Ovary (tissue), 9 donors: ENCODE results near the gene ABL2. TPM values are rescaled to one million over a fixed set of nuclear protein-coding genes. Genes with fewer than 3 reads are reported as not detected.
"Not testable (repeated sequence)": the region's sequence is repeated elsewhere in the genome, so short reads cannot be mapped to it uniquely, and the experiment has no call there.

Experiments used
- DNase-seq, 5 donors: peaks; one replicate each; pipeline ENCODE4 v3.0.0-alpha.2; 2019 to 2020
- H3K27ac ChIP-seq, 2 donors: fragments of 200-600 bp; one replicate each; pipeline versions ENCODE4 v1.5.1 to v1.8.0; 2019 to 2022
- H3K27me3 ChIP-seq: fragments of 200-600 bp; one replicate; pipeline ENCODE4 v1.8.0; 2022
- H3K36me3 ChIP-seq: fragments of 200-600 bp; sonication (generic); one replicate; pipeline ENCODE4 v1.5.1; 2019
- H3K4me1 ChIP-seq: one replicate; pipeline ENCODE4 v1.8.1; 2013; ENCODE audit warnings: mild to moderate bottlenecking, moderate library complexity; ENCODE audit not compliant: insufficient read depth
- H3K4me3 ChIP-seq: fragments of 200-600 bp; sonication (generic); one replicate; pipeline ENCODE4 v1.5.1; 2017
- H3K9me3 ChIP-seq, 2 donors: fragments of 200-600 bp in 1 of 2; sonication (generic) in 1 of 2; one replicate each; pipeline versions ENCODE4 v1.5.1 to v1.8.1; 2013 to 2019; ENCODE audit warnings: mild to moderate bottlenecking in 1 of 2, moderate library complexity in 1 of 2
- EP300 ChIP-seq: sonication (generic); formaldehyde crosslinking; IDR thresholded peaks from one replicate; pipeline ENCODE4 v1.6.1; 2017; ENCODE audit warnings: antibody characterized with exemption
- POLR2A ChIP-seq: fragments of 450-650 bp; IDR thresholded peaks from one replicate; pipeline ENCODE4 v1.6.1; 2017; ENCODE audit warnings: antibody characterized with exemption, mild to moderate bottlenecking, moderate library complexity
- WGBS, 3 donors: extraction: QIAGEN DNeasy Blood & Tissue Kit in 1 of 3; methylation state at CpG; one replicate each; pipeline versions ENCODE4 v1.1.5 to v1.1.7; 2013 to 2017; 5-methylcytosine and 5-hydroxymethylcytosine counted together
- intact Hi-C, 4 donors: fragments of 100-400 bp; cut with DNase I; formaldehyde crosslinking; loops; one replicate each; pipeline versions ENCODE4 v1.11.0 to v1.15.1; 2022 to 2023
- polyA plus RNA-seq, 2 donors: library from polyadenylated mRNA; stranded (reverse); fragments of 200-250 nt in 1 of 2; fragments of 350-450 nt in 1 of 2; fragmentation: Illumina TruSeq in 1 of 2; extraction: RNeasy Lipid Tissue Mini Kit (QIAGEN cat#74804) in 1 of 2; gene quantifications; one replicate each; pipeline ENCODE4 v1.2.3, GENCODE V29; 2013 to 2014
- total RNA-seq, 7 donors: library from RNA; depleted of rRNA in 2 of 7; stranded (reverse); fragments of >200 nt in 2 of 7; fragmentation: NEBNext Ultra II Directional in 3 of 7; extraction: Animal tissue kit (Norgen Biotek cat#: 25700) in 3 of 7; gene quantifications; one replicate each; pipeline versions ENCODE4 v1.1.0 to v1.2.4, GENCODE V29; 2016 to 2023
- TF ChIP-seq, protein P1 (sequence below), 3 donors: fragments of 450-650 bp in 2 of 3; fragments of 200-600 bp in 1 of 3; IDR thresholded peaks; one replicate each; pipeline versions ENCODE4 v1.5.1 to v1.8.0; 2016 to 2022; ENCODE audit warnings: antibody characterized with exemption in 3 of 3, mild to moderate bottlenecking in 1 of 3
- donor health status: DM: no; HTN: no; CAD: no; lungs with moderate emphysema.
- donor health status: DM: no; HTN: no; CAD: no.
- donor health status: Bipolar disorder and iron deficiency.
- donor health status: DM: yes; HTN: yes; CAD: no.
- donor health status: DM: no; HTN: no; CAD: no.
- donor health status: DM: yes; HTN: yes; CAD: no.

Gene ABL2
- total and polyA plus RNA-seq, 9 donors, result 4.1 to 22.7 (median 14.6) TPM

DNA sequence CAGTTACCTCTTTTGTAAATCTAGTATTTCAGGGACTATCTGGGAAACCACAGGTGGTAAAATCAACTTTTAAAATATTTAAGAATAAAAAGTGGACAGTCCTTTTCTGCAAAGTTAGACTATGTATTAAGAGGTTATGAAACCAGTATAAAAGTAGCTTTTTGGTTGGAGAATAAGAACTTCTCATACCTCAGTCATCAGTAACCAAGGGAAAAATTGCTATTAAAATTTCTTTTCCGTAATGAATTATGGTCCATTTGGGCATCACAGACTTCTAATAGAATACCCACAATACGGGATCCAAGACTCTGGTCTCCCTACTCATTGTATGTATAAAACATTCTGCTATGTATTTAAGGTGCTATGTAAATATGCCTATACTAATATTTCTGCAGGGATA, 51.9 kb downstream of the ABL2 start:
- Histone ChIP-seq H3K27me3 (no peaks in the 10 kb centered on the region), H3K36me3 (no peaks in the 10 kb centered on the region), H3K27ac (no peak overlapping the region), H3K4me1 (peaks cover 5% of the 10 kb centered on the region), H3K4me3 (no peak overlapping the region), H3K9me3 (no peaks in the 10 kb centered on the region)
- no peak for DNase-seq
- TF ChIP-seq EP300 (no peak), POLR2A (no peak)
- TF ChIP-seq, protein P1, sequence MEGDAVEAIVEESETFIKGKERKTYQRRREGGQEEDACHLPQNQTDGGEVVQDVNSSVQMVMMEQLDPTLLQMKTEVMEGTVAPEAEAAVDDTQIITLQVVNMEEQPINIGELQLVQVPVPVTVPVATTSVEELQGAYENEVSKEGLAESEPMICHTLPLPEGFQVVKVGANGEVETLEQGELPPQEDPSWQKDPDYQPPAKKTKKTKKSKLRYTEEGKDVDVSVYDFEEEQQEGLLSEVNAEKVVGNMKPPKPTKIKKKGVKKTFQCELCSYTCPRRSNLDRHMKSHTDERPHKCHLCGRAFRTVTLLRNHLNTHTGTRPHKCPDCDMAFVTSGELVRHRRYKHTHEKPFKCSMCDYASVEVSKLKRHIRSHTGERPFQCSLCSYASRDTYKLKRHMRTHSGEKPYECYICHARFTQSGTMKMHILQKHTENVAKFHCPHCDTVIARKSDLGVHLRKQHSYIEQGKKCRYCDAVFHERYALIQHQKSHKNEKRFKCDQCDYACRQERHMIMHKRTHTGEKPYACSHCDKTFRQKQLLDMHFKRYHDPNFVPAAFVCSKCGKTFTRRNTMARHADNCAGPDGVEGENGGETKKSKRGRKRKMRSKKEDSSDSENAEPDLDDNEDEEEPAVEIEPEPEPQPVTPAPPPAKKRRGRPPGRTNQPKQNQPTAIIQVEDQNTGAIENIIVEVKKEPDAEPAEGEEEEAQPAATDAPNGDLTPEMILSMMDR (IDR thresholded peaks at IDR 0.05), result no peak
- 89 to 93% (median 92%) methylated on average over 2 of the region's 2 CpGs for WGBS, 3 donors
- intact Hi-C loops, result no loop called here

DNA sequence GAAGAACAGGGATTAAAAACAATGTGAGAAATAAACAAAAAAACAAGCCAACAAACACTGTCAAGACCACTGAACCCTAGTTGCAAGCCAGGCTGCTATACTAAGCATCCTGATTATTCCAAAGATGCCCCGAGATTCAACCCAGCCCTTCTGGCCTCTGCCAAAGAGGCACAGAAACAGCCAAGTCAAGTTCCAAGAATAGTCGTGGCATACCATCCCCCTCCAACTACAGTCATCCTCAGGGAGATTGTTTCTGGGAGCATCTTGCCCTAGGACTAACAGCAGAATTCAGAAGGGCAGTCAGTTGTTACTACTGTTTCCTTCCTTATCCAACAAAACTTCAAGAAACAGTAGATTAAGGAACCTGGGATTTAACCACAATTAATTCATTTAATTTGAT, 52.3 kb downstream of the ABL2 start:
- no peaks in the 10 kb centered on the region for H3K27me3 ChIP-seq
- no peak overlapping the region for H3K4me3 ChIP-seq
- 18 to 27% (median 19%) methylated on average over 2 of the region's 2 CpGs for WGBS, 3 donors
- no peaks in the 10 kb centered on the region for H3K9me3 ChIP-seq
- intact Hi-C loops, result no loop called here
- no peaks in the 10 kb centered on the region for H3K36me3 ChIP-seq
- H3K27ac ChIP-seq, result no peak overlapping the region
- DNase-seq, result no peak
- TF ChIP-seq EP300, result no peak
- TF ChIP-seq, protein P1 (IDR thresholded peaks at IDR 0.05), result no peak
- no peak for TF ChIP-seq POLR2A
- peaks cover 5% of the 10 kb centered on the region for H3K4me1 ChIP-seq

DNA sequence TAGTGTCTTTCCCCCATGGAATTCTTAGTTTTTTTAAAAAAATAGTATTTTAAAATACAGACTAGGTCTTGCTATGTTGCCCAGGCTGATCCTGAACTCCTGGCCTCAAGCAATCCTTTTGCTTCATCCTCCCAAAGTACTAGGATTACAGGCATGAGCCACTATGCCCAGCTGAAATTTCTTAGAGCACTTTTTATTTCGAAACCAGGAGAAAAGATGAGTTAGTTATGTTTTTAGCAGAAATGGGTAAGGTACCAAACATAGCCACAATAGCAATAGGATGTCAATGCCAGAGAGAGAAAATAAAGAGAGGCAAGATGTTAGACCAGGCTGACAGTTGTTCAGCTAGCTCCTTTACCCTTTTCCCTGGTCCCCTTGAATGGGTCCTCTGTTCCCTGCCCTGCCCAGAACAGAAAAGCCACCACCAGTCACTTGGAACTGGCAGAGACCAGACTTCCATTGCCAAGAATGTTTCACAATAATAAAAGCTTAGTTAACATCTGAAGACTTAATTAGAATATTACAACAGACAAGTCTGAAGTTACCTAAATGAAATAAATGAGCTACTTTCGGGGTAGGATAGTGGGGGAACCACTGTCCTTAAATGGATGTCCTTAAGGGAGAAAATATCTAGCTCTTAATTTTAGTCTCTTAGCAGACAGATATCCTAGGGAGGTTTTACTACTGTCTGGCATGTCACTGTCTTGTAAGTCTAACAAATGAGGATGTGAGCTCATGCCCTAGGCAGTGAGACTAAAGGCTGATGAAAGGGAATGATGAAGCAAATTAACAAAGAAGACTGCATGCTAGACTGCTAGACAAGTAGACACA, 54.3 kb downstream of the ABL2 start:
- TF ChIP-seq, protein P1 (IDR thresholded peaks at IDR 0.05), result no peak
- no peak for TF ChIP-seq EP300
- no peak for TF ChIP-seq POLR2A
- Histone ChIP-seq H3K36me3 (no peaks in the 10 kb centered on the region), H3K27ac (no peak overlapping the region), H3K4me3 (no peak overlapping the region), H3K9me3 (no peaks in the 10 kb centered on the region), H3K4me1 (peaks cover 5% of the 10 kb centered on the region), H3K27me3 (no peaks in the 10 kb centered on the region)
- DNase-seq, result no peak
- 66 to 90% (median 81%) methylated on average over 2 of the region's 2 CpGs for WGBS, 3 donors
- intact Hi-C loops, result no loop called here

DNA sequence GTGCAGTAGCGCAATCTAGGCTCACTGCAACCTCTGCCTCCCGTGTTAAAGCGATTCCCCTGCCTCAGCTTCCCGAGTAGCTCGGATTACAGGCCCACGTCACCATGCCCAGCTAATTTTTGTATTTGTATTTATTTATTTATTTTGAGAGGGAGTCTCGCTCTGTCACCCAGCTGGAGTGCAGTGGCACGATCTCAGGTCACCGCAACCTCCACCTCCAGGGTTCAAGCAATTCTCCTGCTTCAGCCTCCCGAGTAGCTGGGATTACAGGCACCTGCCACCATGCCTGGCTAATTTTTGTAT, 59.1 kb downstream of the ABL2 start:
- H3K27me3 ChIP-seq, intact Hi-C loops, H3K4me3 ChIP-seq, H3K4me1 ChIP-seq, DNase-seq, H3K36me3 ChIP-seq, H3K27ac ChIP-seq, H3K9me3 ChIP-seq: not testable (repeated sequence)
- WGBS, 3 donors, result 97 to 98% (median 98%) methylated on average over 10 of the region's 10 CpGs

DNA sequence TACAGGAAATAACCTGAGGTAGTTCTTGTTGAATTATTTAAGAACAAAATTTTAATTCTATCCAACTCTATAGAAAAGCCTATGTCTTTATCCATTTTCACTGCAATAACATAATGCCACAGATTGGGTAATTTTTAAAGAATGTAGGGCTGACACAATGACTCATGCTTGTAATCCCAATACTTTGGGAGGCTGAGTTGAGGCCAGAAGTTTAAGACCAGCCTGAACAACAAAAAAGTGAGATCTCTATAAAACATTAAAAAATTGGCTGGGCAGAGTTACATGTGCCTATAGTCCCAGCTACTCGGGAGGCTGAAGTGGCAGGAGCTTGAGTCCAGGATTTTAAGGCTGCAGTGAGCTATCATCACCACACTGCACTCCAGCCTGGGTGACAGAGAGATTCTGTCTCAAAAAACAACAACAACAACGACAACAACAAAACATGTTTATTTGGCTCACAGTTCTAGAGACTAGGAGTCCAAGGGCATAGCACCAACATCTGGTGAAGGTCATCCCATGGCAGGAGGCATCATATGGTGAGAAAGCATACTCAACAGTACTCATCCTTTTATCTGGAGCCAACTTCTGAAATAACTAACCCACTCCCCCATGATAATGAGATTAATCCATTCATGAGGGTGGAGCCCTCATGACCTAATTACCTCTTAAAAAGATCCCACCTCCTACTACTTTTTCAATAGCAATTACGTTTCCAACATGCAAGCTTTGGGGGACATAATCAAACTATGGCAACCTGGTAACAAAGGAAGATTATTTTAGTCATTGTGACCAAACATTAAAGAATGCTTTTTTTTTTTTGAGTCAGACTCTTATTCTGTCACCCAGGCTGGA, 59.6 kb downstream of the ABL2 start:
- peaks cover 4% of the 10 kb centered on the region for H3K4me1 ChIP-seq
- H3K27ac ChIP-seq, result no peak overlapping the region
- DNase-seq, result no peak
- intact Hi-C loops, result no loop called here
- 45 to 53% (median 46%) methylated on average over 3 of the region's 3 CpGs for WGBS, 3 donors
- TF ChIP-seq, protein P1 (IDR thresholded peaks at IDR 0.05), result no peak
- no peak for TF ChIP-seq POLR2A
- no peak overlapping the region for H3K4me3 ChIP-seq
- H3K27me3 ChIP-seq, result no peaks in the 10 kb centered on the region
- H3K9me3 ChIP-seq, result no peaks in the 10 kb centered on the region
- no peaks in the 10 kb centered on the region for H3K36me3 ChIP-seq
